HL-60/S4 treated with phorbol 12-myristate 13-acetate at 8.2 ng/mL for 4 days and 3 days (cell line): ENCODE data around the gene RNPS1.
"Not testable (repeated sequence)": the region's sequence is repeated elsewhere in the genome, so short reads cannot be mapped to it uniquely, and the experiment has no call there.

Experiments used
- in situ Hi-C: fragments of 300-500 bp; cut with MboI; formaldehyde crosslinking; loops from 2 replicates; pipeline ENCODE4 v1.15.0; 2022; ENCODE audit warnings: low sequenced_read_pairs

RNPS1 gene

DNA sequence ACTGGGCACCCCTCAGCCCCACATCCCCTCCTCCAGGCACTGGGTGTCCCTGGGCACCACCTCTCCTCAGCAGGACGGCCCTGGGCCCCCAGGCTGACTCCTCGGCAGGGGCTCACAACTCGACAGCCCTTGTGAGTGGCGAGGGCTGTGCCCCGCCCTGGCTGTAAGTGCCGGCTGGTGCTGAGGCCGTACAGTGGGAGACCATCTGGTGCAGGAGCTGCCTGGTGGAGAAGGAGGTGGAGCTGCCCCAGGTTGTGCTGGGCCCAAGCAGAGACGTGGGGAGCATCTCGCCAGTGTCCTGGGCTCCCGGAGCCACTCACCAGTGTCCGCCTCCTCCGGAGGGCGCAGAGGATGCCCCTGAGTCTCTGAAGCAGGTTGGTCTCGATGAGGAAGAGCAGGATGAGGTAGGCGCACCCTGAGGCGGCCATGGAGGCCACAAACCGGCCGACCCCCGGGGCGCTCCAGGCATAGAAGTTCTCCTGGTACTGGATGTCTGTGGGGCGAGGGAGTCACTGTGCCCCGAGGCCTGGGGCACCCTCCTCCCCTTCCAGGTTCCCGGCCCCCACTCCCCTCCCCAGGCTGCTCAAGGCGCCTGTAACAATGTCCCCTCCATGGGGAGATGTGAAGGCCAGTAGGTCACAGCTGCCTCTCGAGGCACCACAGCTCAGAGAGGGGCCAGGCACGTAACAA lies 15.1 kb upstream of the RNPS1 start:
- in situ Hi-C loops, result no loop called here

DNA sequence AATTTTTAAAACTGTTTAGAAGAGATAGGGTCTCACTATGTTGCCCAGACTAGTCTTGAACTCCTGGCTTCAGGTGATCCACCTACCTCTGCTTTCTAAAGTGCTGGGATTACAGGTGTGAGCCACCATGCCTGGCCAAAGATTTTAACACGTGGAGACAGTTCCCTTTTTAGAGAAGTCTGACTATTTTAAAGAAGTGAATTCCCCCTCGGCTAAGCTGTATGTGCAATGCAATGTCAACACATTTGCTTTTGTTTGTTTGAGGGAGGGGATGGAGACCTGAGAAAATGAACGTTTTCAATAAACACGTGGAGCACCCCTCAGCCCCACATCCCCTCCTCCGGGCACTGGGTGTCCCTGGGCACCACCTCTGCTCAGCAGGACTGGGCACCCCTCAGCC lies 14.3 kb upstream of the RNPS1 start:
- in situ Hi-C loops, result no loop called here

DNA sequence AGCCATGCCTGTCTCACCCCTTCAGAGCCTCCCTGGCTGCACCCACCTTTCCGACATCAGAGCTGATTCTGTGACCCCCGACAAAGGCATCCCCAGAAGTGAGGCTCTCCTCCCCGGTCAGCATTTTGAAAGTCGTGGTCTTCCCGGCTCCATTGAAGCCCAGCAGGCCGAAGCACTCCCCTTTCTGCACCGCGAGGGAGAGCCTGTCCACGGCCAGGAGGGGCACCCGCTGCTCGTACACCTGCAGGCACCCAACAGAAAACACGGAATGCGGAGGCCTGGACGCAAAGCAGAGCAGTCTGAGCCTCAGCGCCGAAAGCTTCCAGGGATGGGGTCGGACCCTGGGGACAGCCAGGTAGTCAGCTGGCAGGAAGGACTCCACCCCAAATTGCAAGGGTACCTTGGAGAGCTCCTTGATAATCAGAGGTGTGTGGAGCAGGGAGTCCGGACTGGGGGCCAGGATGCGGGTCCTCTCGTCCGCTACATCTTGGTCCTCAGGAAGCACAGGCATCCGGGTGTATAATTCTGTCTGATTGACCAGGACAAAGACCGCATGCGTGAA lies 13.1 kb upstream of the RNPS1 start:
- in situ Hi-C loops, result no loop called here

DNA sequence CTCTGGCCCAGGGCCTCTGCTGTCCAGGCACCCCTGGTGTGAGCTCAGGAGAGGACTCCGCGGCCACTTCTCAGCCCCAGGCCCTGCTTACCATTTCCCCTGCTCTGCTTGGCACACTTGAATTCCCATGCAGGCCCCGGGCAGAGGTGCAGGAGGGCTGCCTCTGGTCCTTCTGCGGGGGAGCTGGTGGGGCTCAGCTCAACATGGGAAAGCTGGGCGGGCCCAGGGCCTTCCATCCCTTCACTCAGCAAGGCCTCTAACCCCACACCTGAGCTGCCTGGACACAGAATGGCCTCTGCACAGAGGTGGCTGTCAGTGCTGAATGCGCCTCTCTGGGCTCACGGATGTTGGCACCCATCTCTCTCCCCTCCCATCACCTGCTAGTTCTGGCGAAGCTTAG lies 12.5 kb upstream of the RNPS1 start:
- in situ Hi-C loops, result no loop called here

DNA sequence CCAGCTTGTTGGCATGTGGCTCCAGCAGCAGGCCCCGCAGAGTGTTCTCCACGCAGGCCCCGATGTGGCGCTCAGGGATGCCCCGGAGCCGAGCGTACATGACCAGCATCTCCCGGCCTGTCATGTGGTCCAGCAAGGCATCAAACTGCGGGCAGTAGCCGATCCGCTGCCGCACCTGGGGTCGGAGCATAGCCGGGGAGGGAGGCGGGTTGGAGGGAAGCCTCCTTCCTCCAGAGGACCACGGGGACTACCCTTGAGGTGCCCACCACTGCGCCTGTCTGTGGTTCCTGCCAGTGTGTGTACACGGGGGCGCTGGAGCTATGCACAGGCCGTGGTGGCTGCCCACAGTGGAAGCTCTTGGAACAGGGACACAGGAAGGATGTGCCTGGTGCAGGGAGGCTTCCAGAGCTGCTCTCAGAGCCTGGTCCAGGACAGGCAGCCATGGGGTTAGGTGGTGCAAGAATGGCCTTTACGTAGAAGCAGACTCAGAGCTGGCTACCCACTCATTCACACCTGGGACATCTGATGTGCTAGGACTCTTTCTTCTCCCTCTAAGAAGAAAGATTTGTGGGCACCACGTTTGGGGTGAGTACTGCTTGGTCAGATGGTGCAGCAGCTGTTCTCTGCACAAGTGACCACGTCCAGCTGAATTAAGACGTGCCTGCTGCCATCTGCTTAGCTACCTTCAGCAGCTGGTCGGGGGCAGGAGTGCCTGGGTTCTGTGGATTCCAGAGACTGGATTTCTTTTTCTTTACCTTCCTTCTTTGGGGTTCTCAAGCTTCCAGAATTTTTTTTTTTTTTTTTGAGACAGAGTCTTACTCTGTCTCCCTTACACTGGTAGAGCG lies 11.3 kb upstream of the RNPS1 start:
- in situ Hi-C loops, result no loop called here

DNA sequence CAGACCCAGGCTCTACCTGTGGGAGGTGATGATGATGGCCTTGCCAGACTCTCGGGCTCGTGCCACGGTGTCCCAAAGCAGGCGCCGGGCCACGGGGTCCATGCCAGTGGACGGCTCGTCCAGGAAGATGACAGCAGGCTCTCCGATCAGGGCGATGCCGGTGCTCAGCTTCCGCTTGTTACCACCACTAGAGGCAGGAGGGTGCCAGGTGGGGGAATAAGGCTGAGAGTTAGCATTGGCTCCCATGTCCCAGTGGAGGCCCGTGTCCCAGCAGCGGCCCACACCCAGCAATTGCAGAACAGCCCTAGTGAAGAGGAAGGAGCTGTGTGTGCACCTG lies 10.3 kb upstream of the RNPS1 start:
- in situ Hi-C loops, result no loop called here

DNA sequence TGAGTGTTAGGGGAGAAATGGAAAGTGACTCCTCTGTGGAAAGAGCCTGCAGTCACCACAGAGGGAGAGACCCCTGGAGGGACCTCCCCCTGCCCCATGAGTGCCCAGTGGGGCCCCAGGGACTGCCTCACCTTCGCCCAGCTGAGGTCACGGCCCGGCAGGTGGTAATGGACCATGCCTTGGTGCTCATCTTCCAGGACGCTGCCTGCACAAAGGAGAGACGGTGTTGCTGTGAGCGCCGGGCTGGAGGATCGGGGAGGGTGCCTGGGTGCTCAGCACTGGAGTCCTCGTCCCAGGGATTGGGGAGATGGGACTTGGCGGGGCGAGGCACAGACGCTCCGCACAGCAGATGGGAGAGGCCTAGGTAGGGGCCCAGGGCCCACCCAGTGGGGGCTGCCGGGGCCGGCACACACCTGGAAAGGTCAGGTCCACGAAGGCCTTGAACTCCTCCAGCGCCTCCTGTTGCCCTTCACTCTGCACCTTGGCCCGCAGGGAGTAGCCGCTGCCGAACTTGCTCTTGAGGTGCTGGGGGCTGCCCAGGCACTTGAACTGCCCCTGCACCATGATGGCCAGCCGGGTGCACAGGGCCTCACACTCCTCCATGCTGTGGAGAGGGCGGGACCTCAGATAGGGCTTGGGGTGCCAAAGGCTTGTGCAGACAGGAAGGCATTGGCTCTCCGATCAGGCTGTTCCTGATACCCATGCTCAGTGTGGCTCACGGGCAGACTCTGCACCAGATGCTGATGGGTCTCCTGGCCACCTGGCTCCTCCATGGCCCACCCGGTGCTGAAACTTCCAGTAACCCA lies 9.7 kb upstream of the RNPS1 start:
- in situ Hi-C loops, result no loop called here

DNA sequence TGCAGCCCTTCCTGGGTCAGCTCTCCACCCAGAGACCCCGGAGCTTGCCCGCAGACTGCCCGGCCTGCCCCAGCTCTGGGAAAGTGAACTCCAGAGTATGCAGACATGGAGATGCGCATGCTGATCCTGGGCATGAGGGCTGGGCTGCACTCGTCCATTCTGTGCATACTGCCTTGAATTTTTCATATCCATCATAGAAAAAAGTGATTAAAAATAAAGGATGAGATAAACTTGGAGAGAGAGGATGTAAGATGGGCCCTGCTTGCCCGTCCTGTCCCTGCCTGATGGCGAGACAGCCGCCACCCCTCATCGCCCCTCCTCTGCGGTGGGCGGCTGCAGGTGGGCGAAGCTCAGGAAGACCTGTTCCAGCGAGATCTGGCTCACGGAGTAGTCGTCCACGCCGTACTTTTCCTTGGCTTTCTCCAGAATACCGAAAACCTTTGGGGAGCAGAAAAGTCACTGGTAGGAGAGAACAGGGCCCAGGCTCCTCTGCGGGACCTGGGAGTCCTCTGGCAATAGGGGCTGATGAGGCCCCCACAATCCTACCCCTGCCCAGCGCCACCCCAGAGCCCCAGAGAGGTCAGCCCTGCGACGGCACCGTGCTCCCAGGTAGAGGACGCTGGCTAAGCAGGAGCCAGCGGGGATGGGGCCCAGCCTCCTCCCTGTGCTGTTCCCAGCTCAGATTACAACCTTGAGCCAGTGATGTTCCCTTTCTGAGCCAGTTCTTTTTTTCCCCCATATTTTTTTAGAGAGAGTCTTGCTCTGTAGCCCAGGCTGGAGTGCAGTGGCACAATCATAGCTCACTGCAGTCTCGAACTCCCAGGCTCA lies 8.7 kb upstream of the RNPS1 start:
- in situ Hi-C loops, result no loop called here

DNA sequence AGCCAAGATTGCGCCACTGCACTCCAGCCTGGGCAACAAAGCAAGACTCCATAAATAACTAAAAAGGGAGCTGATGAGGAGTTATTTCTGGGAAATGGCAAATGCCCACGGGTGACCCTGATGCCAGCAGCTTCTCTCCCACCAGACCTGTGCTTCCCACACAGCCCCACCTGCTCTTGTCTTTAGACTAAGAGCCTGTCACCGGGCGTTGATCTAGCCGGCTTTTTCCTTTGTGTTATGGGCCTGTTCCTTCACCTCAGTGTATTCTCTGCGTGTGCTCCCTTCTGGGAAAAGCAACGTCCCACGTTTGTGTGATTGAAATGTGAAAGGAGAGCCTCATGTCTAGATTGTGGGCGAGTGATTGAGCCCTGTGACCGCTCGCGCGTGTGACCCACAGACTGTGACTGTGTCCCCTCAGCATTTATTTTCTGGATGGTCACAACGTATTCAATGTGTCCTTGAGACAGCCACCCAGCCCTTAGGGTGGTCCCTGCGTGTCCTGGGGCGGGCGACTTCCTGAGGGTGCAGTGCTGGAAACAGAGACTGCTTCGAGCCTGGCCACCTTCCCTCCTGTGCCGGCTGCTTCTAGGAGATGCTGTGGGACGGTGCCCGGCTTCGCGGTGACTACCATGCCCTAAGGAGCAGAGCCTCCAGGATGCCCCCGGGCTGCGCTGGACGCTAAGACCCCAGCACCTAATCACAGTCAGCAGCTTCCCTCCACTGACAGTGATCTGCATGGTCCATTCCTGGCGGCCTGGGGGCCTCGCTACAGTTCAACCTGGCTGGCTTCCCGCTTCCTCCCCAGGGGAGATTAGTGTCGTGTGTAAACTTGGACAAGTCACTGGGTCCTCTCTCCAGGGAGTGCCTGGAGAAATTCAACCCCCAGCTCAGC lies 7.8 kb upstream of the RNPS1 start:
- in situ Hi-C loops, result no loop called here

DNA sequence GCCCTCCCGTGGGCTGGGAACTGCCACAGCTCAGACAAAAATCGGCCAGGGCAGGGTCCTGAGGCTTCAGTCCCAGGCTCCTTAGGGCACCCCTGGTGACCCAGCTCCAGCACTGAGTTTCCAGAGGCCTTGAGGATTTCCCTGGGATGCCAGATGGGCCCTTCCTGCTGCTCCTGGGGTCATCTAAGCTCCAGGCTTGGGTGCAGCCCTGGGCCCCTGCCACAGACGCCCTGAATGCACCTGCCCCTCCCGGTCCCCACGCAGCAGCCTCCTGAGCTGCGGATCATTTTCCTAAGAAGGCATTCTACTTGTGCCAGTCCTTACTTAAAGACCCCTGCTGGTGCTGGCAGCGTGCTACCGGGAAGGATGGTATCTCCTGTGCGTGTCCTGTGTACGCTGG lies 6.0 kb upstream of the RNPS1 start:
- in situ Hi-C loops, result no loop called here

DNA sequence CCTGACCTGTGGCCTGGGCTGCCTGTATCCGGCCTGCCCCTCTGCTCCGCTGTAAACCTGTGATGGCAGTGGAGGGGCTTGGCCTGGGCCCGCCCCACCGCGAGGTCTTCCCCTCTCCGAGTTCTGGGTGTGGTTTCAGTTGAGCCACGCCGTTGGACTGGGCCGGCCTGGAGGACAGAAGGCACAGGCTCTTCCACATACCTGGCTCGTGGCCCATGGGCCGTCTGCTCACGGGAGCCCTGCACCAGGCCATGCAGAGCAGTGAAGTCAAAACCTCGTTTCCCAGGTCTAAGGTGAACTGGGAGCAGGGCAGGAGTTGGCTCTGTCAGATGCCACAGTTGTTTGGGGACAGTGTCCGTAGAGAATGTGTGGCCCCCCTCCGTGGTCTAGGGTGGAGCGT lies 5.6 kb upstream of the RNPS1 start:
- in situ Hi-C loops, result no loop called here

DNA sequence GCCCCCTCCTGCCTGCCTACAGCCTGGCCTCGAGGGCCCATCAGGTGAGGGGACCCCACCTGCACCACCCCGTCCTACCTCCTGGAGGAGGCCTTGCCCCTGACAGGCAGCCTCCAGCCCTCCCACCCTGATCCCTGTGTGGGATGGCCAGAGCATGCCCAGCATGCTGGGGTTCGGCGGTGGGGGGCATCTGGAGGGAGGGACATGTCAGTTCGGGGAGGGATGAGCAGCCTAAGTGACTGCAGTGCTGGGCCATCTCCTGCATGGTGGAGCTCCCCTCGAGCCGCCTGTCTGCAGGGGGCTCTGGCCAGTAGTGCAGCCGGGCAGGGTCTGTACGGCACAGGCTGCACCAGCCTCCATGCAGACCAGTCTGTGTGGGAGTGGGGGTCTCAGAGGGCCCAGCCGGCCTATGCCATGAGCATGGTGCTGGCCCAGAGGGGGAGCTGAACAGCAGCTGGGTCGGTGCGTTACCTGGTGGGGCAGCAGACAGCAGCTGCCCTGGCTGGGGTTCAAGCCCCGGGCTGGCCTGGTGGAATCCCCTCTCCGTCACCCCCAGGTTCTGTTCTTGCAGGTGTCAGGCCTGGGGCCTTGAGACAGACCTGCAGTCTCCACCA lies 4.0 kb upstream of the RNPS1 start:
- in situ Hi-C loops, result no loop called here

DNA sequence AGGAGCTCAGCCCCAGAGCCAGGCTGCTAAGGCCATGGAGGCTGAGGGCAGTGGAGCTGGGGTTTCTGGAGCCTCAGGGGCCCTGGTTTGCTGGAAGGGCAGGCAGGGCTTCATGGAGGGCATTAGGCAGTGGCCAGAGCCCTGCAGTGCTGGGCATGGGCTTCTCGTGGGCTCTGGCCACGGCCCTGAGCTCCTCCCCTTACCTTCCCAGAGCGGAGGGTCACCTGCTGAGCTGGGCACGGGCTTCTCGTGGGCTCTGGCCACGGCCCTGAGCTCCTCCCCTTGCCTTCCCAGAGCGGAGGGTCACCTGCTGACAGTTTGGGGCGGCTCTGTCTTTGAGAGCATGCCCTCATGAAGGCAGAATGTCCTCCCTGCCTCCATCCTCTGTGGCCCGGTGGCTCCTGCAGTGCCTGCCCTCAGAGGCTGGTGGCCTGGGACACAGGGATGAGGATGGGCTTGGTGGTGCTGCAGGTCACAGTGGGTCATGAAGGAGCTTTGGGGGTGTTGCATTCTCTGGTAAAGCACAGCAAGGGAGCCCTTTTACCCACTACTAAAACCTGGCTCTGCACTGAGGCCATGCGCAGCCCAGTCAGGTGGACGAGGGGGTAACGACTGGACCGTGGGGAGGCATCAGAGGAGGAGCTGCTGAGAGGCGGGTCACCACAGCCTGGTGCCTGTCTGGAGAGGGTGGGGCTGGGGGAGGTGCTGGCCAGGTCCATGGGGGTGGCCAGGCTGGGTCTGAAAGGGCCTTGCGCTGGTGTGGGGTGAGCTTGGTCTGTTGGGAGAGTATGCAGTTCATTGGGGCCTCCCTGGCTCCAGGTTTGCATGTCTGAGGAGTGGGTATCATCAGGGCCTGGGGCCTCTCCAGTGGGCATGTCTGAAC lies 2.9 kb upstream of the RNPS1 start:
- in situ Hi-C loops, result no loop called here

DNA sequence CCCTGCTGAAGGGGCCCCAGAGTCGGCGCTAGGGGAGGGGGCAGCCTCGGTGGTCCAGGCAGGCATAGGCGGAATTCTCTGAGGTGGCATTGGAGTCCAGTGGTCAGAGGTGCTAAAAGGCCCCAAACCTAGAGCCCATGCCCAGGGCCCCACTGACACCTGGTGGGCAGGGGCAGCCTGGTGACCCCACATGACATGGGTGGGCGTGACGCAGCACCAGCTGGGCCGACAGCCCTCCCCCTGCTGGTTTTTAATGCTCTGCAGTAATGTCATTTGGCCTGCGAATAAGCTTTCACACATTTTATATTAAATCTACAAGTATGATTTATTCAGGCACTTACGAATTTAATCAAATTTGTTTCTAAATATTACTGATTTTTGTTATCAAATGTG lies 2.1 kb upstream of the RNPS1 start:
- in situ Hi-C loops, result no loop called here

DNA sequence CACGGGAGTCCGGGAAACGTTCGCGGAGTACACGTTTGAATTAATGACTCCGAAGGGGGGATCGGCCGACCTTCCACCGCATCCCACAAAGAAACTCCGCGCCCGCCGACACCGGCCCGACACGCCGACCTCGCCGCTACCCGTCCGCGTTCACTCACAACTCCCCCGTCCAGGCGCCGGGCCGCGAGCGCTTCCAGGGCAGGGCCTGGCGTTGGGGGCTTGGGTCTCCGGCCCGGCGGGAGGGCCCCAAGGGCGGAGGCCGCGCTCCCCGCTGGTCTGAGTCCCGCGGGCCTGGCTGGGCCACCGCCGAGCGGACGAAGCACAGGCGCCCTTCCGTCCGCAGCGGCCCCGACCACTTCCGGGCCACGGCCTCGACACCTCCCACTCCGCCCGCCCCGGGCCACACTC lies 417 bp downstream of the RNPS1 start:
- in situ Hi-C loops, result not testable (repeated sequence)

DNA sequence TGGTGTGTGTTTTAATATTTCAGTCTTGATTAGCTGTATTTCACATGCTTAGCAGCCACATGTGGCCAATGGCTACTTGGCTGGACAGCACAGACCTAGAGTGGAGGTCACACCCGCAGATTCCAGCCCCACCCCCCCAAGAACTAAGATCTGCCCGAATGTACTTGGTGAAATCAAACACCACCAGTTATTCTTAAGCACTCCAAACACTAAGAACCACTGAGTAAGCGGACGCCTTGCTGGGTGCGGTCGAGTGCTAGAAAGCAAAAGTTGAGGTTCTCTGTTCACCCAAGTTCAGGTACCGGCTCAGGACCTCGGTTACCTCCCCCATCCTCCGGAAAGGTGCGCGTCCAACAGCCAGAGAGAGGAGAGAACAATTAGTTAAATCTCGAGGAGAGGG lies 1.0 kb downstream of the RNPS1 start:
- in situ Hi-C loops, result not testable (repeated sequence)

DNA sequence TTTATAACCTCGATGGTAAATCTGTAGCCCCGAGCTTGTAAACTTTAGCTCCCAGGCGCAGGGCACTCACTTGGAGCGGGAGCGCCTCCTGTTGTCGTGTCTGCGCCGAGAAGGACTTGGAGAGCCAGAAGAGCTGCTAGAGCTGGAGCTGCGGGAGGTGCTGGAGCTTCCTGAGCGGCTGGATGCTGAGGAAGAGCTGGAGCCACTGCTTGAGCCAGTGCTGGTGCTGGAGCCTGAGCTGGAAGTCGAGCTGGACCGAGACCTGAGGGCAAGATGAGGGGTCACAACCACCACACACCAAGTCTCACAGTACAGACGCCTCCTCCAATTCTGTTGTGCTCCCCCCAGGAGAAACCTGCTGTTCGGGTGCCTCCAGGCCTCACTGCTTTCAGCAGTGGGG lies 4.9 kb downstream of the RNPS1 start:
- in situ Hi-C loops, result not testable (repeated sequence)

DNA sequence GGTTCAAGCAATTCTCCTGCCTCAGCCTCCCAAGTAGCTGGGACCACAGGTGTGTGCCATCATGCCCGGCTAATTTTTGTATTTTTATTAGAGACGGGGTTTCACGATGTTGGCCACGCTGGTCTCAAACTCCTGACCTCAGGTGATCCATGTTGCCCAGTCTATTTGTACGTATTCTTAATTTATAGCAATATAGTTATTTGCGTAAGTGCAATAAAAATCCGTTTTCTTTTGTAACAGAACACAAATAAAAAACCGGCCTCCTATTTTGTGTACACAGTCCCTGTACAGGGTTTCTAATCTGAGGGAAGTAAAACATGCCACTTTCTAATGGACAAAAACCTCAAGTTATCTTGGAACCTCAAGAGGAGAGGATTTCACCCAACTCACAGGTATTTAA lies 7.7 kb downstream of the RNPS1 start:
- in situ Hi-C loops, result no loop called here
